Epithelial cell of proximal tubule (primary cell): ENCODE results near the gene EQTN. TPM values are rescaled to one million over a fixed set of nuclear protein-coding genes. Genes with fewer than 3 reads are reported as not detected.
A peak's percentile ranks its signal among the peaks of the same experiment; 100 is the strongest.

Source experiments
- DNase-seq: peaks from one replicate; pipeline ENCODE4 v3.0.0-alpha.2; 2011; ENCODE audit warnings: low read depth
- H3K4me3 ChIP-seq: 2 replicates; pipeline ENCODE4 v1.5.1; 2011; ENCODE audit warnings: low read depth, mild to moderate bottlenecking, low read length
- total RNA-seq: library from RNA; depleted of rRNA; stranded (reverse); fragments of >200 nt; gene quantifications from 2 replicates; pipeline ENCODE4 v1.2.3, GENCODE V29; 2015
- TF ChIP-seq, protein P1 (sequence below): conservative IDR thresholded peaks from 2 replicates; pipeline ENCODE4 v1.5.1; 2012; ENCODE audit warnings: low read depth, mild to moderate bottlenecking, low read length

Gene EQTN
- total RNA-seq, 1 donor from 2014 or later: not detected

DNA sequence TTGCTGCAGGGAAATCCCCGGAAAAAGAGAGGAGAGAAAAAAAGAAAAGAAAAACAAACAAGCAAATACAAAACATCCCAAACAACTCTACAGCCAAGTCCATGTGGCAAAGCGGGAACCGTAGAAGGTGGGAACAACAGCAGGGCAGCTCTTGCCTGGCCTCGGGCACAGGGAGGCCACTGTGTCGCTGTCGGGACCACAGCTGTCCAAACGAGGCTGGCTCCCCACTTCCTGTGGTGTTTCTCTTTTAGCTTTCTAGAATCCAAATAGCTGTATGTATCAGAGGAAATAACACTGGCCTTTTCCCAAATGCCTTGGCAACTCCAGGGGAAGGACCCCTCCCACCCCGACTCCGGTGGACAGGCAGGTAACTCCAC lies 41.6 kb upstream of the EQTN start:
- DNase-seq: no peak
- H3K4me3 ChIP-seq: no peak overlapping the region
- TF ChIP-seq, protein P1, sequence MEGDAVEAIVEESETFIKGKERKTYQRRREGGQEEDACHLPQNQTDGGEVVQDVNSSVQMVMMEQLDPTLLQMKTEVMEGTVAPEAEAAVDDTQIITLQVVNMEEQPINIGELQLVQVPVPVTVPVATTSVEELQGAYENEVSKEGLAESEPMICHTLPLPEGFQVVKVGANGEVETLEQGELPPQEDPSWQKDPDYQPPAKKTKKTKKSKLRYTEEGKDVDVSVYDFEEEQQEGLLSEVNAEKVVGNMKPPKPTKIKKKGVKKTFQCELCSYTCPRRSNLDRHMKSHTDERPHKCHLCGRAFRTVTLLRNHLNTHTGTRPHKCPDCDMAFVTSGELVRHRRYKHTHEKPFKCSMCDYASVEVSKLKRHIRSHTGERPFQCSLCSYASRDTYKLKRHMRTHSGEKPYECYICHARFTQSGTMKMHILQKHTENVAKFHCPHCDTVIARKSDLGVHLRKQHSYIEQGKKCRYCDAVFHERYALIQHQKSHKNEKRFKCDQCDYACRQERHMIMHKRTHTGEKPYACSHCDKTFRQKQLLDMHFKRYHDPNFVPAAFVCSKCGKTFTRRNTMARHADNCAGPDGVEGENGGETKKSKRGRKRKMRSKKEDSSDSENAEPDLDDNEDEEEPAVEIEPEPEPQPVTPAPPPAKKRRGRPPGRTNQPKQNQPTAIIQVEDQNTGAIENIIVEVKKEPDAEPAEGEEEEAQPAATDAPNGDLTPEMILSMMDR: no peak

DNA sequence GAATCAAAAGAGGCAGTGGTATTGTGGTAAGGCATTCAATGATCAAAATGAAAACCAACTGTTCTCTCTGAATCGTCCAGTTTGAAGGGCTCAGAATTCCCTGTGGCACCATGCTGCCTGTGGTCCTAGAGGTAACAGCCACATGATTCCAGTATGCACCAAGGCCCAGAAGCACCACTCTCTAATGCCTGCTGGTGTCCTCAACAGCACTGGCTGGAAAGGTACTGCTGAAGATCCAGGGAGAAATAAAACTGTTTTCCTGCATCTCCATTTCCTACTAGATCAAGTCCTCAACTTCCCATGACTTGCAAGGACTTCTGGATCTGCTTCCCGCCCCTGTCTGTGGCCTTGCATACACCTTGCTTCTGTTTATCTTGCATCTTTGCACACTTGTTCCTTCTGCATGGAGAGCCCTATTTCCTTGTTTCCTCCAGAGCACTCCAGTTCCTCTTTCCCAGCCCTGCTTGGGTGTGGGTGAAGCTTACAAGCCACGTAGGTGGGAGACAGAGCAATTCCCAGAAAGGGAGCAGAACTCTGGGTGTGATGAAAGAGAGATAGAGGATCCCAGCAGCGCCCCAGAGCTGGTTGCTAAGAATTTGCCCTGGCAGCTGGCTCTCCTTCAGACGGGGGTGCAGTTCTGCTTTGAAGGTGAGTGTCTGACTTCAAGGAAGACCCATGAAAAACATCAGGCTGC lies 41.0 kb upstream of the EQTN start:
- no peak for DNase-seq
- H3K4me3 ChIP-seq: no peak overlapping the region
- TF ChIP-seq, protein P1: no peak

DNA sequence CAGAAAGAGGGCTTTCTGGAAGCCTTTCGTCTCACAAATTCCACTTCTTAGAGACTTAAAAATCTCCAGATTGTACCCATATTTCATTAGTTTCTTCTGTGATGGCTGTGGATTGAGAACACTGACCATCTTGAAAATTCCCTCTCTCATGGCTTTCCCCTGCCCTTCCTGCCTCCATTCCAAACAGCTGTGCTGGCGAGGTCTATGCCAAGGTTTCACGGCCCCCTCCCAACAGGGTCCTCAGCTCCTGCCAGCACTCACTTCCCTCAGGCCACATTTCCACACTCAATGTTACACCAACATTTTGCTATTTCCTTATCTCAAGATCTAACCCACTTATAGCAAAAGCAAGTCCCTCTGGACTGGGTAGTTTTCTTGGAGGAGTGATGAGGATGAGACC lies 40.3 kb upstream of the EQTN start:
- TF ChIP-seq, protein P1: no peak
- H3K4me3 ChIP-seq: no peak overlapping the region
- no peak for DNase-seq

DNA sequence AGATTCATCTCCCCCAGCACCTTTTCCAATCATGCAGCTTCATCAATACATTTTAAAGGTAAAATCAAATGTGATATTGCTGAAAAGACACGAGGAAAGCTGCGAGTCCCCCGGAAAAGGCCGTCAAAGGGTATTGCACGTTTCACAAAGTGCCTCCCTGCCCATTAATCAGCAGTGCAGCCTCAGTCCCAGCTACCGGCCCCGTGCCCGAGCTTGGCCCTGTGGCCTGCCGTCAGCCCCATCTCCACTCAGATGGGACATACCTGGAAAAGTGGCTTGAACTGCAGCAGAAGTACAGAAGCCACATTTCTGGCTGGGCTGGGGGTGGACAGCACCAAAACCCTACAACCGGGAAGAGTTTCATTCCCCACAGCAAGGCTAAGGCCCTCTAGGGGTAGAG lies 39.9 kb upstream of the EQTN start:
- no peak overlapping the region for H3K4me3 ChIP-seq
- no peak for DNase-seq
- TF ChIP-seq, protein P1: no peak

DNA sequence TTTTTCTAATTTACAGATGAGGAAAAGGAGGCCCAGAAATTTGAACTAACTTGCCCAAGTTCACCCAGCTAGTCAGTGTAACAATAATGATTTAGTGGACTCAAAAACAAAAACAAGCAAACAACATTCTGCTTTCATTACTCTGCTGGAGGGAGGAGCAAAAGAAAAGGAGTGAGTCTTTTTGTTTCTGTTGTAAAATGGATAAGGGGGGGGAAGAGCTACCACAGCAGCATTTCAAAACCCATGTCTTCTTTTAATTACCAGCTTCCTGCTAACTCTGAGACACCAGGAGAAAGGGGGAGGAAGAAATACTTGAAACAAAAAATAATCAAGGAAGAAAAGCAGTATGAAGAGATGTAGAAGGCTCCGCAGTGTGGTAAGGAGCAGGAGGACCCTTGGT lies 39.2 kb upstream of the EQTN start:
- H3K4me3 ChIP-seq: no peak overlapping the region
- DNase-seq: no peak
- TF ChIP-seq, protein P1: no peak

DNA sequence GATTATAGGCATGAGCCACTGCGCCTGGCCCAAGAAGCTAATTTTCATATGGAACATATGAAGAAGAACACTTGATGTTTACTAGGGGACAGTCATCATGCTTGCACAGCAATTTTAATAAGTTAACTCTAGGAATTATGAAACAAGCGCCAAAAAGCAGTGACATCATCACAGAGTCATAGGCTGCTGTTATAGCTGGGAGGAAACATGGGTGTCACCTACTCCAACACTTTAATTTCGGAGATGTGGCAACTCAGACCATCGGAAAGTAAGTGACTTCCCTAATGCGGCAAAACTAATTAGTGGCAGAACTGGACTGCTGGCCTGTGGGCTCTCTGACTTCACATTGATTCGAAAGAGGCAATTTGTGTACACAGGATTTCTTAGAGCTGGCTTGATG lies 38.1 kb upstream of the EQTN start:
- TF ChIP-seq, protein P1: no peak
- no peak overlapping the region for H3K4me3 ChIP-seq
- DNase-seq: no peak

DNA sequence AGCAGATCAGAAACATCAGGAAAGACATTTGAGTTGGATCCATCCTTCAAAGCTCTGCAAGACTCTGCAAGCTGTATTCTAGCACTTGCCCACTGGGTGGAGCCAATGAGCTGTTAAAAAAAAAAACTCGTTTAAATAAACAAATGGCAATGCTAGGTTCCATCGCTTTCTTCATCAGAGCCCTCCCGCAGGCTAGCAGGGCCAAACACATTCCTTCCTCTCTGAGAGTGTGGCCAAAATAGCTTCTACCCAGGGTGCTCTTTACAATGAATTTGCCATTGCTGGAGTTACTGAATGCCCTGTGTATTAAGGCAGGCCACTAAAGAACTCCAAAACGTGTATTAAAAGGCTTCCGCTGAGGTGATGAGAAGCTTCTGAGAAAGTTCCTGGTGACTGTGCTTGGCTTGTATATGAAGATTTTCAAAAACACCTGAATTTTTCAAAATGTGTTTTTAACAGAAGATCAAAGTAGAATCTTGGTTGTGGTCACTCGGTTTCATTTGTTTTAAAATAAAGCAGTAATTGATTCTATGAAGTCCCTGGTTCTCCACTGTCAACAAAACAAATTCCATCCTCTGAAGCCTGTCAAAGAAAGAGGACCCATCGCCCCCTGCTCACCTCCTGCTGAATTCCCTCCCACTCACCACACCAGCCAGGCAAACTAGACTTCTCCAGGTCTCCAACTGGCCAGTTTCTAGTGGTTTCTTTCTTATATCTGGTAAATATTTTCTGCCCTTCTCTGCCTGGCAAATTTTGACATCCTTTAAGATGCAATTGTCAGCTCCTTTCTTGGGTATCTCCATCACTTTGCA lies 36.5 kb upstream of the EQTN start:
- H3K4me3 ChIP-seq: no peak overlapping the region
- TF ChIP-seq, protein P1: peak; percentile 83
- peak; percentile 41 for DNase-seq
